Measurements from ENCODE around the gene RAP1GAP. TPM values are rescaled to one million over a fixed set of nuclear protein-coding genes. Genes with fewer than 3 reads are reported as not detected.

Gene RAP1GAP
- total and polyA plus RNA-seq, 5 experiments from 2014 or later: 0.49 to 0.60 TPM; not detected in 3

DNA sequence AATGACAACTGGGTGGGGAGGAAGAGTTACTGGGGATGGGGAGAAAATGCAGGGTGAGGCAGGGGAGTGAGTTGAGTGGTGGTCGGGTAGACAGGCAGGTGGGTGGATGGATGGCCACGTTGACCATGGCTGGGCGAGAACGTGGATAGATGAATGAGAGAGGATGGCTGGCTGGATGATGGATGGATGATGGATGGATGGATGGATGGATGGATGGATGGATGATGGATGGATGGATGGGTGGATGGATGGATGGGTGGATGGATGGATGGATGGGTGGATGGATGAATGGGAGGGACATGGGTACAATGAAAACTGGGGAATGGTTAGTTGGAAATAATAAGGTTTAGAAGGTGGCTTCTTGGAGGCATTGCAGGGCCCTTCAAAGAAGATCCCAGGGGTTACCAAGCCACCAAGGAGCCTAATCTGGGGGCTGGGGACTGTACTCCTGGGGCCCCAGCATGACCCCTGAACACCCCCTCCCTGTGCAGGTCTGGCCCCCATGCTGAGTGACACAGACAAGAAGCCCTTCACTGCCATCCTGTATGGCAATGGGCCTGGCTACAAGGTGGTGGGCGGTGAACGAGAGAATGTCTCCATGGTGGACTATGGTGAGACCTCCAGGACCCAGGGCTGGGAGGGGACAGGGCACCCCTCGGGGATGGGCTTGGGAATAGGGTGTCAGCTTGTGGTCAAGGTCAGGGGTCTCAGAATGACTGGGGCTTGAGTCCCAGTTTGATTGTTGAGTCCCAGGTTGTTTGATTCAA, 92.9 kb downstream of the RAP1GAP start:
- Mint-ChIP-seq H3K27me3 (peaks cover 3 to 29% (median 23%) of the 10 kb centered on the region in 5 donors), H3K9me3 (no peaks in the 10 kb centered on the region), H3K36me3 (no peaks in the 10 kb centered on the region), H3K4me3 (no peak overlapping the region), H3K27ac (peak overlapping the region in 1 of 10 donors; percentile 44), H3K4me1 (no peaks in the 10 kb centered on the region)
- POLR2A ChIA-PET: no interaction called here
- no peak for DNase-seq
- ATAC-seq: no peak

- H3K27ac Mint-ChIP-seq: no peak overlapping the region
- H3K9me3 Mint-ChIP-seq: no peaks in the 10 kb centered on the region
- no peaks in the 10 kb centered on the region for H3K36me3 Mint-ChIP-seq
- DNase-seq (no peak), ATAC-seq (no peak)
- POLR2A ChIA-PET: no interaction called here
- H3K4me3 Mint-ChIP-seq: no peak overlapping the region
- H3K27me3 Mint-ChIP-seq: peaks cover 3 to 29% (median 23%) of the 10 kb centered on the region in 5 donors
- no peaks in the 10 kb centered on the region for H3K4me1 Mint-ChIP-seq
Measured at GRCh38 chr1:21575351-21575942, 93.7 kb downstream of the RAP1GAP start.

- no peaks in the 10 kb centered on the region for H3K4me1 Mint-ChIP-seq
- no peak overlapping the region for H3K4me3 Mint-ChIP-seq
- H3K36me3 Mint-ChIP-seq: no peaks in the 10 kb centered on the region
- POLR2A ChIA-PET: no interaction called here
- ATAC-seq: no peak
- no peak for DNase-seq
- peak overlapping the region in 1 of 10 donors; percentile 54 for H3K27ac Mint-ChIP-seq
- H3K27me3 Mint-ChIP-seq: peaks cover 3 to 29% (median 23%) of the 10 kb centered on the region in 5 donors
- H3K9me3 Mint-ChIP-seq: no peaks in the 10 kb centered on the region
Measured at GRCh38 chr1:21574466-21575151, 94.5 kb downstream of the RAP1GAP start.

DNA sequence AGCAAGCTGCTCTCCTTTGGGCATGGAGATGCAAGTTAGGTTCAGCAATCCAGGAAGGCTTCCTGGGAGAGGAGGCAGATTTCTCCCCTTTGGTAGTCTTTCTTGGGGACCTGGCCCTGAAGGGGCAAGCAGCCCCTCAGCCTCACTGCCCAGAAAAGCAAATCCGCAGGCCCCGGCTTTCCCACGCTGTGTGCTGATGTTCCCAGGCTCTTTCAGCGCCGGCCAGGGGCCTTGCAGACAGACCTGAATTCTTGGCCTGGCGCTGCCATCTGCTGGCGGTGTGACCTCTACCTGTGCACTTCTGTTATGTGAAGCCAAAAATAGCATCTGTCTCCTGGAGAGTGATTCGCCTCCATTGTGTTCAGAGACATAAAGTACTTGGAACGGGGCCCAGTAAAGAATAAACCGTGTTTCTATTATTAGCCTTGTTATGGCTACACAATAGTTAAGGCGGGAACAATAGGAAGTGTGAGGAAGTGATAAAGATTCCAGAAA, 95.1 kb downstream of the RAP1GAP start:
- no peaks in the 10 kb centered on the region for H3K36me3 Mint-ChIP-seq
- no peak overlapping the region for H3K4me3 Mint-ChIP-seq
- H3K9me3 Mint-ChIP-seq: no peaks in the 10 kb centered on the region
- DNase-seq: no peak
- POLR2A ChIA-PET: no interaction called here
- H3K4me1 Mint-ChIP-seq: no peaks in the 10 kb centered on the region
- ATAC-seq: no peak
- H3K27ac Mint-ChIP-seq: peak overlapping the region in 1 of 10 donors; percentile 54
- peaks cover 3 to 29% (median 23%) of the 10 kb centered on the region in 5 donors for H3K27me3 Mint-ChIP-seq

GRCh38 chr1:21573475-21573874, 95.7 kb downstream of the RAP1GAP start:
- POLR2A ChIA-PET: no interaction called here
- Mint-ChIP-seq H3K27me3 (peaks cover 3 to 29% (median 25%) of the 10 kb centered on the region in 5 donors), H3K27ac (no peak overlapping the region)

DNA sequence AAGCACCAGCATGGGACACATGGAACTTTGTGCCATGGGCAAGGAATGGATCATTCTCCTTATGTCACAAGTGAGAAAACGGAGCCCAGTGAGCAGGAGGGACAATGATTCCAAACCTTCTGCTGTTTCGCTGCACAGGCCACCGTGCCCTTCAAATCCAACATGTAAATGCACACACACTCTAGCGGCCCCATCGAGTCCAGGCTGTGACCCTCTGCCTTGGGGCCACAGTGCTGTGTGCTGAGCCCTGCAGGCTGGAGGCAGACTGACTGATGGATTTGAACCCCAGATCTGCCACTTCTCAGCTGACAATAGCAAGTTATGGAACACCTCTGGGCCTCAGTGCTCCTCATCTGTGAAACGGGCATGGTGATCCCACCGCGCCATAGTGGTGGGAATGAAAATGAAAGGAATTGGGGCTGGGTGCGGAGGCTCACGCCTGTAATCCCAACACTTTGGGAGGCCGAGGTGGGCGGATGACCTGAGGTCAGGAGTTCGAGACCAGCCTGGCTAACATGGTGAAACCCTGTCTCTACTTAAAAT, 96.4 kb downstream of the RAP1GAP start:
- H3K4me1 Mint-ChIP-seq: no peaks in the 10 kb centered on the region
- POLR2A ChIA-PET: no interaction called here
- H3K36me3 Mint-ChIP-seq: no peaks in the 10 kb centered on the region
- peak overlapping the region in 1 of 10 donors; percentile 45 for H3K4me3 Mint-ChIP-seq
- H3K27ac Mint-ChIP-seq: no peak overlapping the region
- no peak for ATAC-seq
- no peak for DNase-seq
- peaks cover 3 to 30% (median 25%) of the 10 kb centered on the region in 5 donors for H3K27me3 Mint-ChIP-seq
- H3K9me3 Mint-ChIP-seq: no peaks in the 10 kb centered on the region

More at GRCh38 chr1:21573475-21573874, 95.7 kb downstream of the RAP1GAP start:
- DNase-seq: no peak
- no peaks in the 10 kb centered on the region for H3K9me3 Mint-ChIP-seq
- H3K4me1 Mint-ChIP-seq: no peaks in the 10 kb centered on the region
- no peak for ATAC-seq
- H3K36me3 Mint-ChIP-seq: no peaks in the 10 kb centered on the region
- H3K4me3 Mint-ChIP-seq: no peak overlapping the region

- POLR2A ChIA-PET: no interaction called here
- H3K4me3 Mint-ChIP-seq: no peak overlapping the region
- no peaks in the 10 kb centered on the region for H3K9me3 Mint-ChIP-seq
- no peak overlapping the region for H3K27ac Mint-ChIP-seq
- DNase-seq: no peak
- no peak for ATAC-seq
- no peaks in the 10 kb centered on the region for H3K36me3 Mint-ChIP-seq
- H3K27me3 Mint-ChIP-seq: peaks cover 3 to 29% (median 25%) of the 10 kb centered on the region in 5 donors
- no peaks in the 10 kb centered on the region for H3K4me1 Mint-ChIP-seq
Measured at GRCh38 chr1:21572221-21572620, 96.9 kb downstream of the RAP1GAP start.

DNA sequence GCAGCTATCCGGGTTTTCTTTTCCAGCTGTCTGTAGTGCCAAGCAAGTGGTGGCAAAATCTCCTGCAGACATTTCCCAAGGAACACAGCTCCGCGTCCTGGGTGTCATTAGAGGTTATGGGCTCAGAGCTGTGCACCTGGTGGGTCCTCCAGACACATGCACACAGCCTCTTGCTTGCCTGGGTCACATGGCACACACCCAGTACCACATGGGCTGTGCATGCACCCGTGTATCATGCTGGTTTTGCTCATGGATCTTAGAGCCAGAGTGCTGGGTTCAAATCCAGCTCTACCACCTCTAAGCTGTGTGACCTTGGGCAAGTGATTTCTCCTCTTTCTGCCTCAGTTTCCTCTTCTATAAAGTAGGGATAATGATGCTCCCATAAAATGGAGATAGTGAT, 98.3 kb downstream of the RAP1GAP start:
- POLR2A ChIA-PET: no interaction called here
- DNase-seq (no peak), ATAC-seq (no peak)
- no peak overlapping the region for H3K27ac Mint-ChIP-seq
- no peaks in the 10 kb centered on the region for H3K36me3 Mint-ChIP-seq
- no peak overlapping the region for H3K4me3 Mint-ChIP-seq
- H3K27me3 Mint-ChIP-seq: peaks cover 0 to 24% (median 22%) of the 10 kb centered on the region in 5 donors
- H3K4me1 Mint-ChIP-seq: no peaks in the 10 kb centered on the region
- no peaks in the 10 kb centered on the region for H3K9me3 Mint-ChIP-seq

GRCh38 chr1:21570528-21570875, 98.7 kb downstream of the RAP1GAP start:
- peaks cover 0 to 21% (median 18%) of the 10 kb centered on the region in 5 donors for H3K27me3 Mint-ChIP-seq
- no peaks in the 10 kb centered on the region for H3K9me3 Mint-ChIP-seq
- DNase-seq: no peak
- H3K27ac Mint-ChIP-seq: no peak overlapping the region
- no peak for ATAC-seq
- H3K36me3 Mint-ChIP-seq: no peaks in the 10 kb centered on the region
- no peak overlapping the region for H3K4me3 Mint-ChIP-seq
- POLR2A ChIA-PET: no interaction called here
- no peaks in the 10 kb centered on the region for H3K4me1 Mint-ChIP-seq

GRCh38 chr1:21569820-21570527, 99.2 kb downstream of the RAP1GAP start:
- no peaks in the 10 kb centered on the region for H3K9me3 Mint-ChIP-seq
- POLR2A ChIA-PET: no interaction called here
- no peaks in the 10 kb centered on the region for H3K36me3 Mint-ChIP-seq
- H3K4me3 Mint-ChIP-seq: no peak overlapping the region
- peaks cover 0 to 21% (median 15%) of the 10 kb centered on the region in 5 donors for H3K27me3 Mint-ChIP-seq
- no peak for DNase-seq
- no peaks in the 10 kb centered on the region for H3K4me1 Mint-ChIP-seq
- H3K27ac Mint-ChIP-seq: peak overlapping the region in 1 of 10 donors; percentile 12
- ATAC-seq: no peak

DNA sequence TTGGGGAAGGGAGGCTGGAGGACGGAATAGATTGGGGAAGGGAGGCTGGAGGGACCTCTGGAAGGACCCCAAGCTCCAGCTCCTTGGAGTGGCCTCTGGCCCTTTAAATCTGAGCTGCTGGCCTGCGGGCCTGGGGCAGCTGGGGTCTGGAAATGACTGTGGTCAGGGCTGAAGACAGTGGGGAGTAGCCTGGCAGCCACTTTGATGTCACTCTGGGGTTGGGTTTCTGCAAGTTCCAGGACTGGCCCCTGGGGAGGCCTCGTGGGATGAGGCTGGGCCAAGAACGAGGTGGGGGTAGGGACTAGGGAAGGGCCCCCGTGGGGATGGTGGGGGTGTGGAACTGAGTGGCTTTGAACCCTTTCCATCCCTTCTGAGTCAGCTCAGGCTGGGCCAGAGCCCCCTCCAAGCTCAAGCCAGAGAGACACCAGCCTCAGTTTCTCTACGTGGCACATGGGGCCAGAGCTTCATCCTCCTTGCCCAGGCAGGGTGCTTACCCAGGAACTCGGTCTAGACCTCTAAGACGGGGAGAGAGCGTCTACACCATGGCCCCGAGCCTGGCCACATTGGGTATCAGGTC, 100.3 kb downstream of the RAP1GAP start:
- Mint-ChIP-seq H3K27ac (no peak overlapping the region), H3K4me3 (no peak overlapping the region), H3K4me1 (no peaks in the 10 kb centered on the region), H3K9me3 (no peaks in the 10 kb centered on the region), H3K36me3 (no peaks in the 10 kb centered on the region), H3K27me3 (peaks cover 0 to 15% (median 7%) of the 10 kb centered on the region in 5 donors)
- no peak for ATAC-seq
- POLR2A ChIA-PET: no interaction called here
- no peak for DNase-seq

DNA sequence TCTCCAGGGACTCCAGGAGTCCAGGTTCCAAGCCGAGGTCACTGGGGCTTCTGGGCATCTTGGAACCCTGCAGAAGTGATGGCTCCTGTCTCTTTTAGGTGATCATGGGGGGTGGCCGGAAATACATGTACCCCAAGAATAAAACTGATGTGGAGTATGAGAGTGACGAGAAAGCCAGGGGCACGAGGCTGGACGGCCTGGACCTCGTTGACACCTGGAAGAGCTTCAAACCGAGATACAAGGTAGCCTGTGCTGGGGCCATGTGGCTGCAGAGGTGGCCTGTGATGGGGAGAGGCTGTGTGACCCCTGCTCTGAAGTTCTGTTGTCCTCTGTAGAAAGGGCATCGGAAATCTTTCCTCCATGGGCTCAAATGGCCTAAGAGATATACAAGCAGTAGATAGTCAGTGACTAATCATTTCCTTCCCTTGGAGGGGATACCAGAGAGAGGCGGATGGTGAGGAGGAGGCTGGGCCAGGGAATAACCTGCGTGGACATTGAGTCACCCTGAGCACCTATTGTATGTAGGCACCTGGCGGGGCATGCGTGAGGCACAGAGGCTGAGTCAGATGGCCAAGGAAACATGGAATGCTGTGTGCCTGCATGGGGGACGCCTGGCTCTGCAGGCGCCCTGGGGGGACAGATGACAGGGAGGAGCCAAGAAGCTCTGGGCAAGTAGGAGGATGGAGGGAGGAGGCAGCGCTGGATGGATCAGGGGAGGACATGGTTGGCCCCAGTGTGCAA, 101.0 kb downstream of the RAP1GAP start:
- no peak for ATAC-seq
- no peaks in the 10 kb centered on the region for H3K9me3 Mint-ChIP-seq

More for the DNA sequence above, 101.0 kb downstream of the RAP1GAP start:
- no peak for DNase-seq
- Mint-ChIP-seq H3K27ac (no peak overlapping the region), H3K36me3 (no peaks in the 10 kb centered on the region), H3K4me1 (no peaks in the 10 kb centered on the region), H3K4me3 (no peak overlapping the region), H3K27me3 (peaks cover 0 to 11% (median under 1%) of the 10 kb centered on the region in 5 donors)
- POLR2A ChIA-PET: no interaction called here
